SJSA1 (cell line): ENCODE measurements around the gene ALPI. TPM values are rescaled to one million over a fixed set of nuclear protein-coding genes. Genes with fewer than 3 reads are reported as not detected.
"Not testable (repeated sequence)": the region's sequence is repeated elsewhere in the genome, so short reads cannot be mapped to it uniquely, and the experiment has no call there.

ENCODE experiments used
- DNase-seq, 2 experiments: peaks; one replicate each; pipeline ENCODE4 v3.0.0-alpha.2; 2015 to 2020; ENCODE audit warnings: low spot score in 2 of 2, low read depth in 1 of 2
- H3K27ac ChIP-seq: fragments of 250-450 bp; sonication (Bioruptor Pico); 2 replicates; pipeline ENCODE4 v1.5.1; 2020; ENCODE audit warnings: mild to moderate bottlenecking, moderate library complexity
- H3K27me3 ChIP-seq: fragments of 250-450 bp; sonication (Bioruptor Pico); replicated peaks from 2 replicates; pipeline ENCODE4 v1.5.1; 2020; ENCODE audit warnings: mild to moderate bottlenecking, moderate library complexity
- H3K36me3 ChIP-seq: fragments of 250-450 bp; sonication (Bioruptor Pico); 2 replicates; pipeline ENCODE4 v1.5.1; 2020; ENCODE audit warnings: mild to moderate bottlenecking
- H3K4me1 ChIP-seq: fragments of 250-450 bp; sonication (Bioruptor Pico); replicated peaks from 2 replicates; pipeline ENCODE4 v1.6.1; 2021; ENCODE audit warnings: mild to moderate bottlenecking
- H3K4me3 ChIP-seq: fragments of 250-450 bp; sonication (Bioruptor Pico); 2 replicates; pipeline ENCODE4 v1.5.1; 2020; ENCODE audit warnings: mild to moderate bottlenecking
- H3K9me3 ChIP-seq: fragments of 250-450 bp; sonication (Bioruptor Pico); replicated peaks from 2 replicates; pipeline ENCODE4 v1.5.1; 2020; ENCODE audit warnings: mild to moderate bottlenecking
- total RNA-seq: library from RNA; depleted of rRNA; stranded (reverse); fragments of >200 nt; shearing (Covaris generic); gene quantifications from 2 replicates; pipeline ENCODE4 v1.2.3, GENCODE V29; 2014

ALPI gene
- total RNA-seq, 1 experiment from 2014 or later = not detected

DNA sequence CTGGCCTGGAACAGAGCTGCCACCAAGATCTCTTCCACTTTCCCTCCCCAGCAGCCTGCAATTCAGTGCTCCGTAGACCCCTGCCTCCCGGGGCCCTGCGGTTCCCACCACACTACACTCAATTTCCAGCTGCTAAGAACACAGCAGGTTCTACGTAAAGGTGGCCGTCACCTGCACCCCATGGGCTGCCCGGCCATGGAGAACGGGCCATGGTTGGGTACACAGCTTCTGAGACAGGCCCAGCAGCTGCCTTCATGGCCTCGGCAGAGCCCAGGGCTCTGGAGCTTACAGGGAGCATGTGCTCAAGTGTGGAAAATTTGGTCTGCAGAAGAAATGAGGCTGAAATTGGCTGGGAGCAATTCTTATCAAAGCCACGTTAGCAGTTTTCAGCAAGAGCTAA is 22.3 kb upstream of the ALPI start:
- not testable (repeated sequence) for DNase-seq, H3K27me3 ChIP-seq, H3K36me3 ChIP-seq, H3K9me3 ChIP-seq, H3K4me3 ChIP-seq, H3K27ac ChIP-seq
- peaks cover 21% of the 10 kb centered on the region for H3K4me1 ChIP-seq

DNA sequence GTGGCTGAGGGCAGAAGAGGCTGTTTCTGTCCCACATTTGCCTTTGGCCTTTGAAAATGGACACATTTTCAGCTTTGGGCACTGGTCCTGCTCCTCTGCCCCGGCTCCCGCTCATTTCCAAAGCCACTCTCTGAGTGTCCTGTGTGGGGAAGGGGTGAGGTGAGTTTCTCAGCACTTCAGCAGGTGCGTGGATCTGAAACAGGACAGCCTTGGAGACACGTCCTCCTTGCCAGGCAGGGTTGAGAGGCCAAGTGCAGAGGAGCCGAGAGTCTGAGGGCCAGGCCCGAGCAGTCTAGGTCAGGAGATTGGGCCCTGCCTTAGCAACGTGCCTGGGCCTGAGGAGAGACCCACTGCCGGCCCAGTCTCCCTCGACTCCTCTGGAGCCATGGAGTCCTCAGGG is 21.9 kb upstream of the ALPI start:
- no peaks in the 10 kb centered on the region for H3K27me3 ChIP-seq
- H3K36me3 ChIP-seq = no peaks in the 10 kb centered on the region
- H3K4me3 ChIP-seq = no peak overlapping the region
- no peak for DNase-seq
- peaks cover 21% of the 10 kb centered on the region for H3K4me1 ChIP-seq
- no peak overlapping the region for H3K27ac ChIP-seq
- H3K9me3 ChIP-seq = no peaks in the 10 kb centered on the region

DNA sequence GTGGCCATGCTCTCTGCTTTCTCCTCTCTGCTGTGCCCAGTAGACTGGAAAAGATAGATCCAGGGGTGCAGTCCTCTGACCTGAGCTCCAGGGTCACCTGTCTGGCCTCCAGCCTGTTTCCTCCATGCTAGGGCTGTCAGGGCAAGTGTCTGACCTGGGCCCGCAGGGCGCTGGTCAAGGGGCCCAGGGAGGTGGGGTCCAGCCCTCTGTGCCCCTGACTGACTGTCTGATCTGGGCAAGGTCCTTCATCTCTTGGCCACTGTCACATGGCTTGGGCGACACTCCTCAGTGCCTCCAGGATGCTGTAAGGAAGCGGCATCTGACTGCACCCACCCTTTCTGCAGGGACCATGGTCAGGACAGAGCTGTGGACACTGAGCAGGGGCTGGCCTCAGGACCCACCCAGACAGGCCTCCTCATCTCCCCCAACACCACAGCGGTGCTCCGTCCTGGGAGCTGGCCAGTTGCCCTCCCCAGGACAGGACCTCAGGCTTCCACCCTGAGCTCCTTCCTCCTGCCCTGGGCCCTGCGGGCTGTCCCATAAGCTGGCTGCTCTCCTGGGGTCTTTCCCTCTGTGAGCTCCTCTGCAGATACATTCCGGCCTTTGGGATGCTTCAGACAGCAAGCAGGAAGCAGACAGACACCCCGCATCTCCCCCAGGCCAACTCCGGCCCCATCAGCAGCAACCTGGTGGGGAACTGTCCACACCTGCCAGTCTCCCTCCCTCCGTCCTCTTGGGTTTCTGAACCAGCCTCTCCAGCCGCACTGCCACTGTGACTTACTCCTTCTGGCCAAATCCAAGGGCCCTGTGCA is 21.2 kb upstream of the ALPI start:
- H3K27me3 ChIP-seq = no peaks in the 10 kb centered on the region
- peaks cover 21% of the 10 kb centered on the region for H3K4me1 ChIP-seq
- no peaks in the 10 kb centered on the region for H3K9me3 ChIP-seq
- H3K27ac ChIP-seq = no peak overlapping the region
- H3K36me3 ChIP-seq = no peaks in the 10 kb centered on the region
- no peak for DNase-seq
- no peak overlapping the region for H3K4me3 ChIP-seq

DNA sequence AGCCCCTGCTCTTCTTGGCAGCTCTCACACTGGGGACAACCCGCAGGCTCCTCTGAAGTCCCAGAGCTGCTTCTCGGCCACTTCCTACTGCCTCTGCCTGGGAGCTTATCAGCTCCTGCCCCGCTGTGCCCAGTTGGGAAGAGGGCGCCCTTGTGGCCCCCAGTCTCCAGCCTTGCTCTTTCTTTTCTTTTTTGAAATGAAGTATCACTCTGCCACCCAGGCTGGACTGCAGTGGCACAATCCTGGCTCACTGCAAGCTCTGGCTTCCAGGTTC is 20.6 kb upstream of the ALPI start:
- H3K36me3 ChIP-seq = no peaks in the 10 kb centered on the region
- H3K27ac ChIP-seq = no peak overlapping the region
- H3K4me3 ChIP-seq = no peak overlapping the region
- no peaks in the 10 kb centered on the region for H3K9me3 ChIP-seq
- no peak for DNase-seq
- H3K4me1 ChIP-seq = peaks cover 21% of the 10 kb centered on the region
- no peaks in the 10 kb centered on the region for H3K27me3 ChIP-seq

DNA sequence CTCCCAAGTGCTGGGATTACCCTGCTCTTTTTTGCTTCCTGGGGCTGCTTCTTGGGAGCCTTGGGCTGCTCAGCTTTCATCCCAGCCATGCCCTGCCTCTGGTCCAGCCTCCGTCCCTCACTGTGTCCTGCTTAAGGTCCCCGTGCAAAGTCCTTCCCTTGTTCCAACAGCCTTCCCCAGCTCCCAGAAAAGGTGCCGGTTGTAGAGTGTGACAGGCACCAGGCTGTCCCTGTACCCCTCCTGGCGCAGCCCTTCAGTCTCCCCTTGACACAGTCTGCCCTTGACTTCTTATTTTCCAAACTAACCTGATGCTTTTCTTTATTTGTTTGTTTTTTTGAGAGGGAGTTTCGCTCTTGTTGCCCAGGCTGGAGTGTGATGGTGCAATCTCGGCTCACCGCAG is 20.1 kb upstream of the ALPI start:
- Histone ChIP-seq H3K9me3 (no peaks in the 10 kb centered on the region), H3K27me3 (no peaks in the 10 kb centered on the region; the same call in 1 of the 2 replicates), H3K36me3 (no peaks in the 10 kb centered on the region), H3K4me1 (peaks cover 21% of the 10 kb centered on the region), H3K27ac (no peak overlapping the region), H3K4me3 (no peak overlapping the region)
- DNase-seq = no peak

DNA sequence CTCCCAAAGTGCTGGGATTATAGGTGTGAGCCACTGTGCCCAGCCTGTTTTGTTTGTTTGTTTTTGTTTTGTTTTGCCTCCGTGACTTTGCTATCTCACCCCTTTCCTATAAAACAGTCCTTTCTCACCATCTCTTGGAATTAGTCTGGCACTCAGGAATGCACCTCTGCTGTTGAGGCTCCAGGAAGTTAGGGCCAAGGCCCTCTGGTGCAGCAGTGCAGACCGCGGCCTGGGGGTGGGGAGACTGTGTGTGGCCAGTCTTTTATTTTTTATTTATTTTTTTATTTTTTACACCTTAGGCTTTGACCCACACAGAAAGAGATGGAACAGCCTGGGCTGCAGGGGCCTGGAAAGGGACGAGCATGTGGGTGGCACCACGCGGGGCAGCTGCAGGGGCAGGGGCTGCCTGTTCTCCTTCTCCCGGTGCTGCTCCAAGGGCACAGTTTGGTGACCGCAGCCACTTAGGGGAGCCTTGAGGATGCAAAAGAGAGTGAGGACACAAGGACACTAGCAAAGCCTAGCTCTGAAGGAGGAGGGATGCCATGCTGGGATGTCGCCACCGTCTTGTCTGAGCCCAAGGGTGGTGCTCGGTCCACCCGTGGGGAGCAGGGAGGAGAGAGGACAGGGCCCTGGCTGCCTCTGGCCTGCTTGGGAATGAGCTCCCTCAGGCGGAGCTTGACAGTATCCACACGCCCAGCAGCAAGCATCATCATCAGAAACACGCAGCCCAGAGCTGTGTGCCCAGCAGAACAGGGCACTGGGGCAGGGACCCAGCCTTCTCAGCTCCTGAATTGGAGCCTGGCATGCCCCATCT is 19.4 kb upstream of the ALPI start:
- no peaks in the 10 kb centered on the region; the same call in 1 of the 2 replicates for H3K27me3 ChIP-seq
- H3K36me3 ChIP-seq = no peaks in the 10 kb centered on the region
- H3K4me3 ChIP-seq = no peak overlapping the region
- no peak overlapping the region for H3K27ac ChIP-seq
- DNase-seq = peak; percentile 76 to 78
- H3K4me1 ChIP-seq = peaks cover 21% of the 10 kb centered on the region
- no peaks in the 10 kb centered on the region for H3K9me3 ChIP-seq

DNA sequence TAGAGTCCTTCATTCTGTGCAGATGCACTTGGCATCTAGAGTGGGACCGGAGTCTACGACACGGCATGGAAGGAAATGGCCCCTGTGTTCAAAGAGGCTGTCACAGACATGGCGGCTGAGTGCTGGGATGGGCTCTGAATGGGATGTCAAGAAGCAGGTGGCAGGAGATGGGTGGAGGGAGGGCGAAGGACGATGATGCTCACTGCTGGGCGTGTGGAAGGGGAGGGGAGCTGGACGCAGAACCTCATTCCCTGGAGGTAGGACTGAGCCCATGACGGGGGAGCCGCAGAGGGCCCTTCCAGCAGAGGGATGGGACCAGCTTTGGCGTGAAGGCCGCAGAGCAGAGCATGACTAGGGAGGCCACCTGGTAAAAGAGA is 18.8 kb upstream of the ALPI start:
- no peak for DNase-seq
- Histone ChIP-seq H3K4me1 (peaks cover 21% of the 10 kb centered on the region), H3K27ac (no peak overlapping the region), H3K4me3 (no peak overlapping the region), H3K27me3 (no peaks in the 10 kb centered on the region; the same call in 1 of the 2 replicates), H3K36me3 (no peaks in the 10 kb centered on the region), H3K9me3 (no peaks in the 10 kb centered on the region)

DNA sequence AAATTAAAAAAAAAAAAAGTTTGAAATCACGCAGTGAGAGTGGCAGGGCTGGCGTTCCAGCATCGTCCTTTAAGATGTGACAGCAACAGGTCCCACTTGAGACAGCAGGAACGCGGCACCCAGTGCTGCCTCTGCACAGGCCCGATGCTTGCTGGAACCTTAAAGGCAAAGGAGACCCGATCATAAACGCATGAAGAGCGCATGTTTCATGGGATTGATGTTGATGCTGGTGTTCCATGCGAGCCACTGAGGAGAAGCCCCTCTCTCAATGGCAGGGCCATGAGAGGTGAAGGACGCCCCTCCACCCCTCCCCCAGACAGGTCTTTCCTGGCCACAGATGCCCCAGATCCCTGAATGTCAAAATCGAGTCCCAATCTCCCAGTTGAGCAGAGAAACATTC is 17.9 kb upstream of the ALPI start:
- H3K4me1 ChIP-seq = peaks cover 21% of the 10 kb centered on the region
- no peaks in the 10 kb centered on the region for H3K9me3 ChIP-seq
- H3K36me3 ChIP-seq = no peaks in the 10 kb centered on the region
- H3K27me3 ChIP-seq = no peaks in the 10 kb centered on the region; the same call in 1 of the 2 replicates
- H3K4me3 ChIP-seq = no peak overlapping the region
- H3K27ac ChIP-seq = no peak overlapping the region
- no peak for DNase-seq

DNA sequence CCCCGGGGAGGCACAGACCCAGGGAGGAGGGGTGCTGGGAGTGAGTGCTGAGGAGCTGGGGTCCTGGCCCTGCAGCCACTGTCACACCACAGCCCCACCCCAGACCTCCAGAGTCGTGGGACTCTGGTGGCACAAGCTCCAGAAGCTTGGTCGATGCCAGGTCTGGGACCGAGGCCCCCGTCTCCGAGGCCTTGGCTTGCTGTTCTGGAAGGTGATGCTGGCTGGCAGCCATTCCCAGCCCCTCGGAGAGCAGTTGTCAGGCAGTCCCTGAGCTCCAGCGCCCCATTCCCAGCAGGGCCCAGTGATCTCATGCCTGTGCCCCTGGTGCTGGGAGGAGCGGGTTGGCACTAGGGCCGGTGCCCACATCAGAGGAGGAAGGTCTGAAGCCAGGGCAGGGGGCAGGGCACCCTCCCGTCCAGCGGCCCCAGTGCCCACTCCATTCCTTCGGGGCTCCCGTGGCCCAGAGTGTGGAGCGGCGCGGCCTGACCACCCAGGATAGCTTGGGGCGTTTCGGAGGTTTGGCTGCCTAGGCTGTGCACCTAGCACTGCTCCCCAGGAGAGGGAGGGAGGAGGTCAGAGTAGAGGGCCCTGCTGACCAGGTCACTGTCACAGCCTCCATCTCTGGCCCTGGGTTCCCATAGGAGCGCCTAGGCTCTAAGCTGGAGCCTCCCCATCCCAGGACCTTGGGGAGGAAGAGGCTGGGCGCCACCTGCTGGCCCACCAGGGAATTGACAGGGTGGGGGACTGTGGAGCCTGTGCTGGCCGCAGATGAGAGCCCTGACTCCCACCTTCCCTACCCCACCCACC is 16.8 kb upstream of the ALPI start:
- peak in 1 of 2 experiments; percentile 36 for DNase-seq
- no peak overlapping the region for H3K4me3 ChIP-seq
- no peaks in the 10 kb centered on the region for H3K9me3 ChIP-seq
- H3K4me1 ChIP-seq = peaks cover 21% of the 10 kb centered on the region
- no peak overlapping the region for H3K27ac ChIP-seq
- no peaks in the 10 kb centered on the region; the same call in 1 of the 2 replicates for H3K27me3 ChIP-seq
- no peaks in the 10 kb centered on the region for H3K36me3 ChIP-seq

DNA sequence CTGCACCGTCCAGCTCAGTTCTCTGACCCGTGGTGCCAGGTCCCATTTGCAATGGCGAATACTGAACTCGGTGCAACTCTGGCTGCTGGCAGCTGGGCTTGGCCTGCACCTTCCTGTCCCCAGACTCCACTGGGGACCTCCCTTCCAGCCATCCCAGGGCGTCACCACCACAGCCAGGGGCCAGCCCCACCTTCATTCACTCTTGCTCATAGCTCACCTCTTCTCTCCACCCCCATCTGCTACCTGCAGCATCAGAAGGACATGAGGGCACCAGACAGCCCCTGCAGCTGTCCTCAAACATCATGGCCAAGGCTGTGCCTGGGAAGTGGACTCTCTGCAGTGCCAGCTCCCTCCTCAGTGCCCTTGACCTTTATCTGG is 16.2 kb upstream of the ALPI start:
- Histone ChIP-seq H3K27me3 (no peaks in the 10 kb centered on the region; the same call in 1 of the 2 replicates), H3K4me1 (peaks cover 21% of the 10 kb centered on the region), H3K4me3 (no peak overlapping the region), H3K36me3 (no peaks in the 10 kb centered on the region), H3K9me3 (no peaks in the 10 kb centered on the region), H3K27ac (no peak overlapping the region)
- DNase-seq = peak in 1 of 2 experiments; percentile 30

DNA sequence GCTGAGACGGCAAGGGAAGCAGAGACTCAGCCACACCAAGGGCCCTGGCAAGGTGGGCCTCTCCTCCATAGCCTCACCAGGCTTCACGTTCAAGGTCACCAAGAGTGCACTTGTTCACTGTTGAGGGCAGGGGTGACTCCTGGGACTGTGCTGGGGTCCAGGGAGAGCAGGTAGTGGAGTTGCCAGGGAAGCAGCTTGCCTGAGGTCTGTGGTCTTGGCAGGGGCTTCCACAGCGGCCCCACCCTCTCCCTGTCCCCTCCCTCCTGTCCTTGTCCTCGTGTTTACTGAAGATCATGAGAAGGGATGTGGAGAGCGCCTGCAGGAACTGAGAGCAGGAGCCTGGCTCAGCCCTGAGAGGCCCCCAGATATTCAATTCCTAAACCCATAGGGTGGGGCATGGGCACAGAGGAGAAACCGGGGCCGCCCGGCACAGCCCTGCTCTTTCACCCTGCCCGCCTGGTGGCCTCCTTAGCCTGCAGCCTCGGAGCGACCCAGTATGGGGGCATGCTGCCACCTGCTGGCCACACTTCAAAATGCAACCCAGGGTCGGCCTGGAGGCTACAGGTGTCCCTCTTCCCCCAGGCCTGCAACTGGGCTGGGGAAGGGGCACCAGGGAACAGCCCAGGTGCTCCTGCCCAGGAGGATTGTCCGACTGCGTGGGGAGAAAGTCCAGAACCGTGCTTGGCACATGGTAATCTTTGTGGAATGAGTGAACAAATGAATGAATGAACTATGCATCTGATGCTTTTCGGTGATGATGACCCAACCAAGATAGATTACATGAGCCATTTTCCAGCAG is 15.5 kb upstream of the ALPI start:
- H3K4me1 ChIP-seq = peaks cover 21% of the 10 kb centered on the region
- peak; percentile 72 to 83 for DNase-seq
- not testable (repeated sequence) for H3K9me3 ChIP-seq, H3K27me3 ChIP-seq, H3K36me3 ChIP-seq, H3K27ac ChIP-seq, H3K4me3 ChIP-seq

DNA sequence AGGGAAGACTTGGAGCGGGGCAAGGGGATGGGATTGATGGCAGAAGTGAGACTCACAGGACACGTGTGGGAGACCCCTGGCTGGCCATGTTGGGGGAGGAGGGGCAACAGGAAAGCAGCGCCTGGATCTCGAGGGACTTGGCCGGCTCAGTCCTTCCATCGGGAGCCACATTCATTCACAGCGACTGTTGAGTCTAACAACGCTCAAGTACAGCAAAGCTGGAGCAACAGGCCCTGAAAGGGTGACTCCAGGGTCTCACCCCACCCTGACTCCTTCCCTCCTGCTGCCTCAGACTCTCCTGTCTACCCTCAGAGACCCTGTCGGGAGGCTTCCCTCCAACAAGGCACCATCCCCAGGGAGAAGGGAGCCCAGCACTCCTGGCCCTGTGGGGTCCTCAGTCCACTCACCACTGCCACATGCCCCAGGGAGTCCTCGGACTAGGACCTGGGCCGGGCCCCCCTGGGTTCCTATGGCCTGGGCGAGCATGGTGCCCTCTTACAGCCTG is 14.8 kb upstream of the ALPI start:
- DNase-seq = no peak
- peaks cover 14% of the 10 kb centered on the region for H3K4me1 ChIP-seq
- H3K36me3 ChIP-seq = no peaks in the 10 kb centered on the region
- no peak overlapping the region for H3K27ac ChIP-seq
- H3K27me3 ChIP-seq = no peaks in the 10 kb centered on the region; the same call in 1 of the 2 replicates
- H3K9me3 ChIP-seq = no peaks in the 10 kb centered on the region
- no peak overlapping the region for H3K4me3 ChIP-seq

DNA sequence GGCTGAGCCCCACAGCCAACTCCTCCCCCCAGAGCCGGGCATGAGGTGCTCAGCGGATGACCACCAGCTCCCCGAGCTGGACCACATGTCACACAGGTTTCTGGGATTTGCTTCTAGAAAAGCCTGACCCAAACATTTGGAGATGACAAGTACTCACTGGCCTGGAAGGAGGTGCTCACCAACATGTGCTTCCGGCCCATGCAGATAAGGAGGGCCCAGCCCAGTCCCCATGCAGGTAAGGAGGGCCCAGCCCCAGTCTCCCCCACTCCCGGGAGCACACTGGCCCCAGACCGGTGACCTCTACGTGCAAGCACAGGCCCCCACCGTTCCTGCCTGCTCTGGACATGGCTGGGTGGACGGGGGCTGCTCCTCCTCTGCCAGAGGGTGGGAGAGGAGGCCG is 14.0 kb upstream of the ALPI start:
- not testable (repeated sequence) for H3K4me1 ChIP-seq, H3K27ac ChIP-seq, H3K27me3 ChIP-seq, H3K36me3 ChIP-seq, H3K4me3 ChIP-seq, H3K9me3 ChIP-seq, DNase-seq
